Stimulated activated naive CD4-positive, alpha-beta T cell treated with Interleukin-2 at 50 U/mL for 16 hours (primary cell): ENCODE data around the gene CEP162.
"Not testable (repeated sequence)": the region's sequence is repeated elsewhere in the genome, so short reads cannot be mapped to it uniquely, and the experiment has no call there.

Experiments used
- DNase-seq: peaks from one replicate; lab custom pipeline; 2025; lab: John Stamatoyannopoulos, UW

CEP162 gene

DNA sequence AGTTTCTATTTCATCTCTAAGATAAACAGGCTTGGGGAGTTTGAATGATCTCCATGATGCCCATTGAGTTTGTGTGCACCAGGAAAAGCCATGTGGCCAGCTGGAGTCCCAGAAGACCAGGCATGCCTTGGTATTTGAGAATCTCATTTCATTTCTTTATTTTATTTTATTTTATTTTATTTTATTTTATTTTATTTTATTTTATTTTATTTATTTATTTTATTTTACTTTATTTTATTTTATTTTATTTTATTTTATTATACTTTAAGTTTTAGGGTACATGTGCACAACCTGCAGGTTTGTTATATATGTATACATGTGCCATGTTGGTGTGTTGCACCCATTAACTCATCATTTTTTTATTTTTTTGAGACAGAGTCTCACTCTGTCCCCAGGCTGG, 142.7 kb downstream of the CEP162 start:
- not testable (repeated sequence) for DNase-seq

DNA sequence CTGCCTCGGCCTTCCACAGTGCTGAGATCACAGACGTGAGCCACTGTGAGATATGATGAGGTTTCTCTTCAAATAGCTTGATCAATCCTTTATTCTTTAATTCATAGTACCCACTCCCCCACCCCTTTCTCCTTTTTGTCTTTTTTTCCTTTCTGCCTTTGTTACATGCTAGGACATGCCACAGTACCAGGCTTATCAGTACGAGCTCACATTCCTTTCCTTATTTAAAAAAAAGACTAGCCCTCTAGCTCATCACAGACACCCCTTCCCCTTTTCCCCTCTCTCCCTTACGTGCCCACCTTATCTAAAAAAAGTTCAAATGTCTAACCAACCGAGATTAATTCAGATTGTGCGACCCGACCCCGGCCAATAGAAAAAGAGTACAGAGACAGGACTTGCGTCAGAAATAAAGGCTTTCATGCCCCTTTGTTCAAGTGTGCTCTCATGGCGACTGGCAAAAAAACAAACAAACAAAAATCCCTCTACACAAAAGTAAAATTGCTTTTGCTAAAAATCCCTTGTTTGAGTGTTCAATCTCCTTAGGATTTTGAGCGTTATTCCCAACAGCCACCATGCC, 144.7 kb downstream of the CEP162 start:
- no peak for DNase-seq

DNA sequence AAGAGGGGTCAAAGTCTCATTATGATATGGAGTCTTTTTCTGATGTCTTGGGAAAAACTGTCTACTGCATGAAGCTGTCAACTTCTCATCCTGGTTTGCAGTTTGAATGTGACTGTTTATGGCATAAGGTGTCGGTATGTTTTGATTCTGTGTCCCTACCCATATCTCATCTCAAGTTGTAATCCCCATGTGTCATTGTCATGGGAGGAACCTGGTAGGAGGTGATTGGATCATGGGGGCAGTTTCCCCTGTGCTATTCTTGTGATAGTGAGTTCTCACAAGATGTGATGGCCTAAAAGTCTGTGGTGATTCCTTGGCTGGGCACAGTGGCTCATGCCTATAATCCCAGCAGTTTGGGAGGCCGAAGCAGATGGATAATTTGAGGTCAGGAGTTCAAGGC, 146.2 kb downstream of the CEP162 start:
- DNase-seq, result no peak

DNA sequence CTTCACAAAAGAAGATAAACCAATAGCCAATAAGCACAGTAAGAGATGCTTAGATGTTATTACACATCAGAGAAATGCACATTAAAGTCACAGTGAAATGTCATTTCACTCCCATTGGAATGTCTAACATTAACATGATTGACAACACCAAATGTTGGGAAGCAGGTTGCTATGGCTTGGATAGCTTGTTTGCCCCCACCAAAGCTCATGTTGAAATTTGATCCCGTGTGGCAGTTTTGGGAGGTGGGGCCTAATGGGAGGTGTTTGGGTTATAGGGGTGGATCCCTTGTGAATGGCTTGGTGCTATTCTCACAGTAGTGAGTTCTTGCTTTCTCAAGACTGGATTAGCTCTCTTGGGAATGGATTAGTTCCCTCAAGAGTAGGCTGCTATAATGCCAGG, 149.1 kb downstream of the CEP162 start:
- no peak for DNase-seq

DNA sequence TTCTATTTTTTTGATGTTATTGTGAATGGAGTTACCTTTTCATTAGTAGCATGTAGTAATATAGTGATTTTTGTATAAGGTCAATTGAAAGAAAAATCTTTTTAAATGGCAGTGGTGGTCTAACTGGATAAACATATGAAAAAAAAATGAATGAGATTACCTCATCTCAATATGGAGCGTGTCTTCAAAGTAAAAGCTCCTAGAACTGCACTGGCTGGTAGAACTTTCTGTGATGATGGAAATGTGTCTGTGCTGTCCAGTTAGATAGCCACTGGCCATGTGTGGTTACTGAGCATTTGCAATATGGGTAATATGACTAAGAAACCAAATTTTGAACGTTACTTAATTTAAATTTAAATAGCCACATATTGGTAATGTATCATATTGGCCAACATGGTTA, 149.8 kb downstream of the CEP162 start:
- DNase-seq, result no peak

DNA sequence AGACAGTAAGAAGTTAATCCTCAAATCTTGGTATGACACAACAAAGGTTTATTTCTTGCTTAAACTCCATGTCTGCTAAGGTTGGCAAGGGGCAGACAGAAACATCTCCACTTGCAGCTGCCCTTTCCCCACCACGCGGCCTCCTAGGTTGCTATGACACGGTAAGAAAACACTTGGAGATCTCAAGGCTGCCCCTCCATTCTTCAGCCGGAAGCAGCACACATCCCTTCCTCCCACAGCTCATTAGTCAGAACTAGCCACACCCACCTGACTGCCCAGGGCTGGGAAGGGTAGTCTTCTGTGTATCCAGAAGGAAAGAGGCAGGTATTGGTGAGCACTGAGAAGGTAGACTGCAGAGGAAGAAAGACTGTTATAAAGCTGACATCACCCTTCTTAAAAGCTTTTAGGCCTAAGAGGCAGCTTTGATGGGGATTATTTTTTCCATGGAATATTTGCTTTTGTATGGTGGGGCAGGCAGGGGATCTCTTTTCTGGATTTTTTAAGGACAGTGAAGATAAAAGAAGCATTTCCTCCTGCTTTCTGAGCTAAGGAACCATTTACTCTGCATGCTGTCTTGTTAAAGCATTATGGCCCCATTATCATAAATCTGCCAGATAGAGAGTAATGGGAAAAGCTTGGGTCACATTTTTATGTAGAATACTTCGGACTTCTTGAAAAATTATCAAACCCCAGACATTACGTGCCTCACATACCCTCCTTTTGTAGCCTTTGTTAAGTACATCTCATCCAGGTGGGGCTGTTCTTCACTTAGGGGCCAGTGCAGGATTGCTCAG, 152.3 kb downstream of the CEP162 start:
- DNase-seq, result no peak
